ENCODE measurements around the gene ARHGEF10L.

GRCh38 chr1:17635811-17636210 is 96.3 kb downstream of the ARHGEF10L start:
- TF ChIP-seq CTCF (optimal IDR thresholded peaks at IDR 0.05 in 1 of 3, IDR thresholded peaks at IDR 0.05 in 1 of 3, conservative IDR thresholded peaks at IDR 0.05 in 1 of 3; ENCODE audit: extremely low read depth in 1 of 3, insufficient read depth in 2 of 3, low read length in 3 of 3) (no peak), EZH2 (IDR thresholded peaks at IDR 0.05; ENCODE audit: low read length) (no peak)

Measured in keratinocyte (primary cell).